Pancreas (tissue), 10 donors: Measurements from ENCODE around the gene CXCL13. TPM values are rescaled to one million over a fixed set of nuclear protein-coding genes. Genes with fewer than 3 reads are reported as not detected.

Experiments used
- ATAC-seq, 4 donors: fragments of 200-7000 bp; cut with Tn5 transposase; one replicate each; pipeline versions ENCODE4 v1.8.0 to v1.9.1; 2020; ENCODE audit warnings: mild to moderate bottlenecking in 4 of 4, moderate library complexity in 4 of 4
- DNase-seq, 6 donors: peaks; one replicate each; pipeline ENCODE4 v3.0.0-alpha.2; 2020
- FAIRE-seq: peaks from 2 replicates; lab custom pipeline; 2012; peaks lifted over from hg19 to GRCh38; lab: Jason Lieb, UNC
- H3K27ac ChIP-seq, 4 donors: fragments of 200-600 bp; sonication (generic); 1 replicate in 3 of 4; 2 replicates in 1 of 4; pipeline versions ENCODE4 v1.5.0 to v1.8.0; 2020
- H3K27me3 ChIP-seq, 4 donors: fragments of 200-600 bp; one replicate each; pipeline ENCODE4 v1.8.0; 2021
- H3K36me3 ChIP-seq, 3 donors: fragments of 200-600 bp; sonication (generic) in 1 of 3; one replicate each; pipeline versions ENCODE4 v1.5.0 to v1.8.0; 2020 to 2021
- H3K4me1 ChIP-seq, 3 donors: fragments of 200-600 bp; one replicate each; pipeline ENCODE4 v1.8.0; 2021
- H3K4me3 ChIP-seq, 4 donors: fragments of 200-600 bp; sonication (generic) in 2 of 4; one replicate each; pipeline versions ENCODE4 v1.5.0 to v1.8.0; 2020 to 2021
- H3K9me3 ChIP-seq, 4 donors: fragments of 200-600 bp; one replicate each; pipeline ENCODE4 v1.8.0; 2021
- WGBS, 2 donors: extraction: QIAGEN DNeasy Blood & Tissue Kit; methylation state at CpG; one replicate each; pipeline ENCODE4 v1.1.7; 2013; 5-methylcytosine and 5-hydroxymethylcytosine counted together
- intact Hi-C, 3 donors: fragments of 100-400 bp; cut with DNase I; formaldehyde crosslinking; loops; one replicate each; pipeline versions ENCODE4 v1.11.1 to v1.14.2; 2022
- polyA plus RNA-seq, 2 donors: library from polyadenylated mRNA; stranded (reverse); fragments of 200-250 nt; gene quantifications; one replicate each; pipeline ENCODE4 v1.2.3, GENCODE V29; 2013
- total RNA-seq, 6 donors: library from RNA; stranded (reverse); fragmentation: NEBNext Ultra II Directional in 4 of 6; extraction: Animal tissue kit (Norgen Biotek cat#: 25700) in 4 of 6; gene quantifications; one replicate each; pipeline versions ENCODE4 v1.2.1 to v1.2.4, GENCODE V29; 2021 to 2023
- TF ChIP-seq, protein P1 (sequence below), 4 donors: fragments of 200-600 bp; sonication (generic) in 3 of 4; IDR thresholded peaks; one replicate each; pipeline versions ENCODE4 v1.5.0 to v1.8.0; 2021; ENCODE audit warnings: antibody characterized with exemption in 4 of 4
- donor health status: healthy with polysubstance abuse.
- donor health status: DM: no; HTN: no; CAD: no; lungs with moderate emphysema.
- donor health status: DM: no; HTN: no; CAD: no.
- donor health status: control.
- donor health status: control.
- donor health status: Bipolar disorder and iron deficiency.
- donor health status: DM: yes; HTN: yes; CAD: no.
- donor health status: DM: no; HTN: no; CAD: no.
- donor health status: DM: no; HTN: no; CAD: no.
- donor health status: DM: yes; HTN: yes; CAD: no.

CXCL13 gene
- total and polyA plus RNA-seq, 8 donors: 0.47 TPM; not detected in 7

- Histone ChIP-seq H3K9me3 (no peaks in the 10 kb centered on the region), H3K36me3 (no peaks in the 10 kb centered on the region), H3K4me3 (no peak overlapping the region), H3K4me1 (peaks cover 9 to 17% (median 13%) of the 10 kb centered on the region in 3 donors), H3K27ac (no peak overlapping the region), H3K27me3 (no peaks in the 10 kb centered on the region)
- 85 to 87% methylated on average over 2 of the region's 2 CpGs for WGBS, 2 donors
- DNase-seq (no peak), ATAC-seq (no peak), FAIRE-seq (no peak)
- TF ChIP-seq, protein P1, sequence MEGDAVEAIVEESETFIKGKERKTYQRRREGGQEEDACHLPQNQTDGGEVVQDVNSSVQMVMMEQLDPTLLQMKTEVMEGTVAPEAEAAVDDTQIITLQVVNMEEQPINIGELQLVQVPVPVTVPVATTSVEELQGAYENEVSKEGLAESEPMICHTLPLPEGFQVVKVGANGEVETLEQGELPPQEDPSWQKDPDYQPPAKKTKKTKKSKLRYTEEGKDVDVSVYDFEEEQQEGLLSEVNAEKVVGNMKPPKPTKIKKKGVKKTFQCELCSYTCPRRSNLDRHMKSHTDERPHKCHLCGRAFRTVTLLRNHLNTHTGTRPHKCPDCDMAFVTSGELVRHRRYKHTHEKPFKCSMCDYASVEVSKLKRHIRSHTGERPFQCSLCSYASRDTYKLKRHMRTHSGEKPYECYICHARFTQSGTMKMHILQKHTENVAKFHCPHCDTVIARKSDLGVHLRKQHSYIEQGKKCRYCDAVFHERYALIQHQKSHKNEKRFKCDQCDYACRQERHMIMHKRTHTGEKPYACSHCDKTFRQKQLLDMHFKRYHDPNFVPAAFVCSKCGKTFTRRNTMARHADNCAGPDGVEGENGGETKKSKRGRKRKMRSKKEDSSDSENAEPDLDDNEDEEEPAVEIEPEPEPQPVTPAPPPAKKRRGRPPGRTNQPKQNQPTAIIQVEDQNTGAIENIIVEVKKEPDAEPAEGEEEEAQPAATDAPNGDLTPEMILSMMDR (IDR thresholded peaks at IDR 0.05): no peak
- intact Hi-C loops: loop anchor here in 1 of 3 donors (10.0 kb wide), 1 partner anchor 82 kb away; no protein-coding TSS in a partner anchor
Observed at GRCh38 chr4:77623091-77623490, 17.5 kb downstream of the CXCL13 start.

DNA sequence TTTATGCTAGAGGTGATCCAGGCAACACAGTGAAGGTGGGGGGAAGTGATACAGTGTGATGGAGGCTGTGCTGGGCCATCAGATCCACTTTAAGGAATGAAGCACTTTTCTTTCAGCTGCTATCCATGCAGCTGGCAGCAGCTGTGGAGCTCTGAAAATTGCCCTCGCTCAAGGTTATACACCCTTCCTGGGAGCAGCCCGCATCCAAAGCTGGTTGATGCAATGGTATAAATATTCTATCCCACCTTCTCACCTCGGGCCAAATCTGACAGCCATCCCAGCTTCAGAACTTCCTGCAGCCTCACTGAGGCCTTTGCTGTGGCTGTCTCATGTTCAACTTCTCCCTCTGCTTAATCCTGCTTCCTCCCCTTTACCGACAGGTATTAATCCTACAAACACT, 18.6 kb downstream of the CXCL13 start:
- H3K27ac ChIP-seq: peak overlapping the region in 1 of 4 donors; percentile 2
- ATAC-seq: no peak
- WGBS, 2 donors: 47 to 57% methylated on average over 4 of the region's 4 CpGs
- H3K4me1 ChIP-seq: peaks cover 6 to 12% (median 8%) of the 10 kb centered on the region in 3 donors
- no peak for DNase-seq
- no peaks in the 10 kb centered on the region for H3K36me3 ChIP-seq
- intact Hi-C loops: loop anchor here in 1 of 3 donors (10.0 kb wide), 1 partner anchor 81 kb away; no protein-coding TSS in a partner anchor
- H3K4me3 ChIP-seq: no peak overlapping the region
- no peaks in the 10 kb centered on the region for H3K27me3 ChIP-seq
- no peaks in the 10 kb centered on the region for H3K9me3 ChIP-seq
- TF ChIP-seq, protein P1 (IDR thresholded peaks at IDR 0.05): no peak
- no peak for FAIRE-seq

DNA sequence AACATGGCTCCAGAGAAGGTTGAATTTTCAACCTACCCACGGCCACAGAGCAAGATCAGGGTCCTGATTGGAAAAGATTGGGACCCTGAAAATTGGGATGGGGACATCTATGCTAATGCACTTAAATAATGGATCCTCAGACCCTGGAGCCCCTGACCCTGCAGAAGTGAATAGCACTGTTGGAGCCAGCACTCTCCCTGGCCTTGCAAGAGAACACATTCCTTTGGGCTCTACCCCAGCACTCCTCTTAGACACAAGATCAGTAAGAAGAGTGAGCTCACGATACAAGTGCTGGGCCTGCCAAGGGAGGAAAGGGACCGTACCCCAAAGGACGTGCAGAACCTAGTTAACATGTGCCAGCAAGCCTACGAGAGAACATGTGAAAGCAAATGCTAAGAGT, 19.9 kb downstream of the CXCL13 start:
- no peak for ATAC-seq
- Histone ChIP-seq H3K4me3 (no peak overlapping the region), H3K9me3 (no peaks in the 10 kb centered on the region), H3K4me1 (peaks cover 0 to 5% (median 3%) of the 10 kb centered on the region in 3 donors), H3K27me3 (no peaks in the 10 kb centered on the region), H3K36me3 (no peaks in the 10 kb centered on the region), H3K27ac (no peak overlapping the region)
- TF ChIP-seq, protein P1 (IDR thresholded peaks at IDR 0.05): no peak
- intact Hi-C loops: loop anchor here in 1 of 3 donors (10.0 kb wide), 1 partner anchor 79 kb away; no protein-coding TSS in a partner anchor
- FAIRE-seq: no peak
- 84 to 89% methylated on average over 5 of the region's 5 CpGs for WGBS, 2 donors
- no peak for DNase-seq

DNA sequence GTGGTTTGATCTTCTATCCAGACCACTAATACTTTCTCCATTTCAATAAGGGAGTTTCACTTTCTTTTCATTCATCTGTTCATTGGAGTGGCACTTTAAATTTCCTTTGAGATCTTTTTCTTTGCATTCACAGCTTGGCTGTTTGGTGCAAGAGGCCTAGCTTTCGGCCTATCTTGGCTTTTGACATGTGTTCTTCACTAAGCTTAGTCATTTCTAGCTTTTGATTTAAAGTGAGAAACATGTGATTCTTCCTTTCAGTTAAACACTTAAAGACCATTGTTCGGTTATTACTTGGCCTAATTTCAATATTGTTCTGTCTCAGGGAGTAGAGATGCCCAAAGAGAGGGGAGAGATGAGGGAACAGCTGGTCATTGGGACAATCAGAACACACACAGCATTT, 24.3 kb downstream of the CXCL13 start:
- H3K4me3 ChIP-seq: no peak overlapping the region
- H3K27me3 ChIP-seq: no peaks in the 10 kb centered on the region
- H3K4me1 ChIP-seq: no peaks in the 10 kb centered on the region
- TF ChIP-seq, protein P1 (IDR thresholded peaks at IDR 0.05): no peak
- H3K9me3 ChIP-seq: no peaks in the 10 kb centered on the region
- H3K36me3 ChIP-seq: no peaks in the 10 kb centered on the region
- no peak overlapping the region for H3K27ac ChIP-seq
- no peak for DNase-seq
- no peak for ATAC-seq
- FAIRE-seq: no peak
- intact Hi-C loops: loop anchor here in 1 of 3 donors (10.0 kb wide), 1 partner anchor 75 kb away; no protein-coding TSS in a partner anchor
- WGBS, 2 donors: 87 to 92% methylated on average over 2 of the region's 2 CpGs

- intact Hi-C loops: no loop called here
- peak in 1 of 4 donors; percentile 40 for ATAC-seq
- Histone ChIP-seq H3K27ac (no peak overlapping the region), H3K27me3 (no peaks in the 10 kb centered on the region), H3K4me3 (no peak overlapping the region), H3K4me1 (no peaks in the 10 kb centered on the region), H3K36me3 (no peaks in the 10 kb centered on the region), H3K9me3 (no peaks in the 10 kb centered on the region)
- DNase-seq: no peak
- TF ChIP-seq, protein P1 (IDR thresholded peaks at IDR 0.05): no peak
- no peak for FAIRE-seq
- WGBS, 2 donors: 92 to 93% methylated on average over 1 of the region's 1 CpG
Observed at GRCh38 chr4:77631276-77631675, 25.7 kb downstream of the CXCL13 start.
